GM21529 (cell line): Measurements from ENCODE around the gene CACNA1D.

Source experiments
- ATAC-seq: cut with Tn5 transposase; IDR thresholded peaks from one replicate; pipeline ENCODE4 v1.9.1; 2021; ENCODE audit not compliant: unreplicated experiment

Gene CACNA1D

DNA sequence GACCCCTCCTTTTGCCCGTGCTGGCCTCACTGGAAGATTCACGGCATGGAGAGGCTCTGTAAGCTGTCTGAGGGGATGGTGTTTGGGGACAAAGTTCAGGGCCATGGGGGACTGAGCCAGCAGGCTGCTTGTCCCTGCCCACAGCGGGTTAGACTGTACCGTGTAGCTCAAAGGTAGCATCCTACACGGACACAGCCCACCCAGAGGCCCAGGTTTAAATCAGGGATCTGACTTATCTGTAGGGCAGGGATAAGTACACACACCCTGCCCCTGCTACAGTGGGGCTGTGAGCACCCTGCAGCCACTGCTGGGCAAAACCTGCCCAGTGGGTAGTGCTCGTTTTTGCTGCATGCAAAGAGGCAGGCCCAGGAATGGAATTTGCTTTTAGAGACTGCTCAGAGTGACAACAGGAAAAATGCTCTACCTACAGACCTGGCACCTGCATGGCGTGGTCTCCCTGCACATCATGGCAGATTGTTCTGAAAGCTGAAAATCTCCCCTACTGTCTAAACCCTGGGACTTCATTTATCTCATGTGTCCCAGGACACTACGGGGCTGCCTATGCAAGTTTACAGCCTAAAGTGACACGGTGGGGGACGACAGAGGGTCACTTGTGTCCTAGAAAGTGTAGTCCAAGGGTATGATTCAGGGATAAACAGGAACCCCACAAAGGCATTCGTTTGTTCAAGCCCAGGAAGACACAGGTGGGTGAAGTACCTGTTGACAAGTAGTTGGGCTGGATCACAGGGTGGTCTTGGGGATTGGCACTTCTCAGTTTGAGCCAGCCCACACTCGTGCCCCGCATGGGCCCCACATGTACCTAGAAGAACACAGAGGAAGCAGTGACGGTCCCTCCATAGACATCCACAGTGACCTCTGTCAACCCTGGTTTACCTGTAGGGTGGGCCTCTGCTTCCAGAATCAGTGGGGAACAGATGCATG, 324.1 kb downstream of the CACNA1D start:
- no peak for ATAC-seq

DNA sequence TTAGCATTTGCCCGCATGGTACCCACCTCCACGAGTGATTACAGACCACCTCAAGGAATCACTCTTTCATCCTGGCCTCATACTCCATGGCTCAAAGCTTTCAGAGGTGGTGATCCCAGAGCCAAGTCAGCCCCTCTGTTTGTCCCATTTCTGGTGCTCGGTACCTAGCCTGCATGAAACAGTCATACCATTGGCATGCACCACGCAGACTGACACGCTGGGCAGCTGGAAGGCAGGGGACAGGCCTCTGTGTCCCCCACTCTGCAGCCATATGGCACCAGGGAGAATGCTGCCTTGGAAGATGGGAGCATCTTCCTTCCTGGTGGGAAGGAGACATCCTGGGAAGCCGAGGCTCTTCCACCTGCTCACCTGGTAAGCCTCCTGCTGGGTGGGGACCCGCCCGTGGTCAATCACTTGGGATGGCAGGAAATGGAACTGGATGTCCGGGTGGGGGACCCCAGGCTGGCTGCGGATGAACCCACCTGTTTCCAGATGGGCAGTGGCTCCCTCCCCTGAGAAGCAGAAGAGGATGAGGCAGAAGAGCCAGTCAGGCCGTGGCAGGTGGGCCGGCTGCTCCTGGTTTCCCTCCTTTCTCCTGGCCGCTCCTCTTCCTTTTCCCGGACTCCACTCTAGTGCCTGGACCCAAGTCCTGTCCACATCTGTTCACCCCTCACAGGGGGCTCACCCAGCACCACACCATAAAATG, 324.9 kb downstream of the CACNA1D start:
- no peak for ATAC-seq

GRCh38 chr3:53820084-53820483, 325.7 kb downstream of the CACNA1D start:
- no peak for ATAC-seq

DNA sequence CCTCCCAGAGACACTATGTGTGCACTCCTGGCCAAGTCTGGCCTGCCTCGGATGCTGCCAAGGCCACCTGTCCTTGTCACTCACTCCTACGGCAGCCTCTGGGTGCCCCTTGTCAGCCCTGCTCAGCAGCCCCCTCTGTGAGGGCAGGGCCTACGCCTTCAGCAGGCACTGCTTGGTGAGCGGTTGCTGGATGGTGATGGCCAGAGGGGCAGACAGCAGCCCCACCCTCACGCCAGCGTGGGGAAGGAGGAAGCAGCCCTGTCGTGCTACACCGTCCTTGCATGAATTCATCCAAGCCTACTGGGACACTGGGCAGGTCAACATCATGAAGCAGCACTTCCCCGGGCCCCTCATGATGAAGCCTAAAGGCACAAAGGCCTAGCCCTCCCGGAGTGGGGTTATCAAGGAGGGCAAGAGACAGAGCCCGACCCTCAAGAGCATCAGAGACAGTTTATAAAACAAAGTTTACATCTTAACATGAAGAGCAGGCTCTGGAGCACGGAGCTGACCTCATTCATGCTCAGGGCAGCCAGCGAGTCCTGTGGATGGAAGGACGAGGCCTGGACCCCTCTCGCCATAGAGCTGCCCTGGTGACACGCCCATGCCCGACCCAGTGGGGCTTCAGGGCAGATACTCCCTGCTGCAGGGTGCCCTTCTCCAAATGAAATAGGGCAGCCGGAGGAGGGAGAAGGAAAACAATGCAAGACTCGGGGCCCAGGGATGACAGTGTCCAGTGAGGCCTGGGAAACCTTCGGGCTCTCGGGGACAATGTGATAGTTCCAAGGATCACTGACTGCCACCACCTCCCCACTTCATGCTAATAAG, 326.6 kb downstream of the CACNA1D start:
- ATAC-seq = no peak

DNA sequence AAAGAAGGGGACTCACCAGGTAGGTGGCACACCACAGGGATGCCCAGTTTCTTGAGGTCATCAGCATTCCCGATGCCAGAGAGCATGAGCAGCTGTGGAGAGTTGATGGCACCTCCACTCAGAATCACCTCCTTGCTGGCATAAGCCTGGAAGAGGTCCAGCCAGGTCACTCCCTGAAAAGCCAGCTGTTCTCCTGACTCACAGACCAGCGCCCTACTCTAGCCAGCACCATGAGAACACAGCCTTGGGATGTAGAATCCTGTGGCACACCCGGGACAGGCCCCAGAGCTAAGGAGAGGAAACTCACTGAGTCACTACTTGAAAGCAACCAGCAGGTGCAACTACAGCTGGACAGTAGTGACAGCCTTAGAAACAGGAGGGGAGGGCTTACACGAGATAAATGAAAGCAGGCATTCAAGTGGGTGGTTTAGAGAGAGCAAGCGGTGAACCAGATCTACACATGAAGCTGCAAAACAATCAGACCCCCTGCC, 327.3 kb downstream of the CACNA1D start:
- ATAC-seq = peak; percentile 66

DNA sequence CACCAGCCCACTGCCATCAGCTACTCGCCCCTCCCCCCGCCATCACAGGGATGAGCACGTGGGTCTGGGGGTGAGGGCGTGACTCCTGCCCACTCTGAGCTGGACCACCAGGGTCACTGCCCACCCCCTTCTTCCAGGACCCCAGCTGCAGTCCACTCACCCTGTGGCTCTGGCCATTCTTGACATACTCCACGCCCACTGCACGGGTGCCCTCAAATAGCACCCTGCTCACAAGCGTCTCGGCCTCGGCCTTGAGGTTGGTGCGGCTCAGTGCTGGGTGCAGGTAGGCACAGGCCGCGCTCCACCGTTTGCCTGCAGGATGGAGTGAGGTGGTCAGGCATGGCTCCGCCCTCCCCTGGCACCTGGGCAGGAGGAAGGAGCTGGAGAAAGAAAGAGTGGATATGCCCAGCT, 327.9 kb downstream of the CACNA1D start:
- no peak for ATAC-seq

DNA sequence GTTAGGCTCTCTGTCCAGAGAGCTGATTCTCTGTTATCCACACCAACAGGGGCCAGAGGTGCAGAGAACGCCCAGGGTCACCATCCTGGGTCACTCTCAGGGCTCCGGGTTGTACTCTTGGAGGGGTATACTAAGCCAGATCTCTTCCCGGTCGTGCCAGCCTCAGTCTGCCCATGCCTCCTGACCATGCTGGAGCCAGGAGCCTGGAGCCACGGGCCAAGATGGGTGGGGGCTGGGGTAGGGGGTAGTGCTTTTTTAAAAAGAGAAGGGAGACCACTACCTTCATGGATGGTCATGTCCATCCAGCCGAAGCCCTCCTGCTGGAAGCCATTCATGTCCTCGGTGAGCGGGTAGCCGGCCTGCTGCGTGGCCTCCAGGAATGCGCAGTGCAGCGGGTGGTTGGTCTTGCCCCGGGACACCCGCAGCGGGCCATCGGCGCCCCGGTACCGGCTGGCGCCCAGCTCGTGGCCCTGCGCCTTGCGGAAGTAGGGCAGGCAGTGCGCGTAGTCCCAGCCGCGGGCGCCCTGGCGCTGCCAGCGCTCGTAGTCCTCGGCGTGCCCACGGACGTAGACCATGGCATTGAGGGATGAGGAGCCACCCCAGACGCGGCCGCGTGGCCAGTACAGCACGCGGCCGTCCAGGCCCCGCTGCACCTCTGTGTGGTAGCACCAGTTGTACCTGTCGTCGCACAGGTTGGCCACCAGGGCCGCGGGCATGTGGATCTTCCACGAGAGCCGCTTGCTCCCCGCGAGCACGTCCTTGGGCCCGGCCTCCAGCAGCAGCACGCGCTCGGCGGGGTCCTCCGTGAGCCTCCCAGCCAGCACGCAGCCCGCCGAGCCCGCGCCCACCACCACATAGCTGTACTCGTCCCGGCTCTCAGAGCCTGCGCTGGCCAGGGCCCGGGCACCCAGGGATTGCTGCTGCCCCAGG, 328.9 kb downstream of the CACNA1D start:
- ATAC-seq = no peak

DNA sequence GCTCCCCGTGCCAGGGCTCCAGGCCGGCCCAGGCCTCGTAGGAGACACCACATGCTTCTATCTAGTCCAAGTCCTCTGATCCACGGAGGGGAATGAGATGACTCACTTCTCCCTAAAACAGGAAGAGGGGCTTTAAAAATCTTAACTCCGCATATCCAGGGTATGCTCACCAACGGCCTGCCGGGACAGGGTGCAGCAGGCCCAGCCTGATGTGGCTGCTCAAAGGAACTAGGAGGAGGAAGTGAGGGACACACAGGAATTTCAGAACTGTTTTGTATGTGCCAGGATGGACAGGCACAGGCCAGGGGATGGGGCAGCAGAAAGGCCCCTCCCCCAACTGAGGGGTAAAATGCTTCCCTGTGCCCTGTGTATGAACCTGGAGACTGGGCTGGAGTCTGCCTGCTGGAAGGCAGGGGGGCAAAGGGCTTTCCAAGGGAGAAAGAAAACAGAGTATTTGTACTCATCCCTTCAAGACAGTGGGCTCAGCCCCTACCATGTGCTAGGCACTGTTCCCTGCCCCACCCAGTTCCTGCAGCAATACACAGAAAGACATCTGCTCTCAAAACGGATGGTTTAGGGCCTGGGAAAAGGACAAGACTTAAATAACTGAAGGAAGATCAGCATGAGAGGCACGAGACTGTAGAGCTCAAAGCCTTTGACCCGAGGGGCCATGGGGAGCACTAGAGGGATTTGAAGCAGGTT, 329.7 kb downstream of the CACNA1D start:
- no peak for ATAC-seq

DNA sequence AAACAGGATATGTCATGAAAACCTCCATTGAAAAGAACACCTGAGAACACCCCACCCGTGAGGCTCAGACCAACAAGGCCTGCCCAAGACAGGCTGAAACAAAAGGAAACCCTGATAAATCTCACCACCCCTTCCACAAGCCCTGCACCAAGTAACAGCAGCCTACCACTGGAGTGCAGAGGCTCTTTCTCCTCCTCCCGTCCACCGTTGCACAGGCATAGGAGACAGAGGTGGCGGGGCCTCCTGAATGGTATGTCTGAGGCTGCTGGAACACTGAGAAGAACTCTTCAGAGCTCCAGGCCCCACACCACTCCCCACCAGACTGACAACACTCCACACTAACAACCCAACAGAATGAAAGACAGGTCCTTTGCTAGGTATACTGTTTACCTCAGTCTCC, 330.4 kb downstream of the CACNA1D start:
- no peak for ATAC-seq

- no peak for ATAC-seq
Observed at GRCh38 chr3:53826048-53826447, 331.6 kb downstream of the CACNA1D start.

- ATAC-seq = no peak
Observed at GRCh38 chr3:53828581-53828980, 334.2 kb downstream of the CACNA1D start.

DNA sequence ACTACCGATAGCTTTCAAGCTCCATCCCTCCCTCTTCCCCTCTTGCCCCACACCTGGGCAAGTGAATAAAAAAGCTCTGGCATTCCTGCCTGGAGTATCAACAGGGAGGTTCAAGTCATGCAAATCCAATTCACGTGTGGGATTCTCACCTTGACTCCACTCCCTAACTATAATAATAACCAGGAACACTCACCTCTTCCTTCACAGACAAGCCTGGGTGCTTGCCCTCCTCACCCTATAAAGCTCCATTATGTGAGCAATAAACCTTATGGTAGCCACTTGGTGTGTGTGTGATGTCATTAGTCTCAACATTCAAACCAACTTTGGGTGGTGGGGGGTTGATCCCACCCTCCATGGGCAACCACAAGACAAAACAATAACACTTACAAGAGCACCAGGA, 335.2 kb downstream of the CACNA1D start:
- ATAC-seq = no peak

DNA sequence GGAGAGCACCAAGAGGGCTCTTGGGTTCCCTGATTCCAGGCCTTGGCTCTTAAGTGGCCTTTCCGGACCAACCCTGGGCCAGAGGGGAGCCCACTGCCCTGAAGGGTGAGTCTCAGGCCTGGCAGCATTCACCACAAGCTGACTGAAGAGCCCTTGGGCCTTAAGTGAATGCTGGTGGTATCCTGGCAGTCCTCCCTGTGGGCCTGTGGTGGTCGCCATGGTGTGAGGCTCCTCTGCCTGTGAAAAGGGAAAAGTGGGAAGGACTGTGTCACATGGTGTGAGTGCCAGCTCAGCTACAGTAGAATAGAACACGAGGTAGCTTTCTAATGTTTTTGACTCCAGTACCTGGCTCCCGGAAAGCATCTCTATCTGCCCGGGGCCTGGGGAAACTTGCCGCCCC, 336.5 kb downstream of the CACNA1D start:
- ATAC-seq = no peak

- no peak for ATAC-seq
Observed at GRCh38 chr3:53833053-53833645, 338.7 kb downstream of the CACNA1D start.

GRCh38 chr3:53833700-53834099, 339.3 kb downstream of the CACNA1D start:
- no peak for ATAC-seq

GRCh38 chr3:53834429-53835095, 340.2 kb downstream of the CACNA1D start:
- ATAC-seq = no peak

- ATAC-seq = no peak
Observed at GRCh38 chr3:53835257-53835656, 340.8 kb downstream of the CACNA1D start.

DNA sequence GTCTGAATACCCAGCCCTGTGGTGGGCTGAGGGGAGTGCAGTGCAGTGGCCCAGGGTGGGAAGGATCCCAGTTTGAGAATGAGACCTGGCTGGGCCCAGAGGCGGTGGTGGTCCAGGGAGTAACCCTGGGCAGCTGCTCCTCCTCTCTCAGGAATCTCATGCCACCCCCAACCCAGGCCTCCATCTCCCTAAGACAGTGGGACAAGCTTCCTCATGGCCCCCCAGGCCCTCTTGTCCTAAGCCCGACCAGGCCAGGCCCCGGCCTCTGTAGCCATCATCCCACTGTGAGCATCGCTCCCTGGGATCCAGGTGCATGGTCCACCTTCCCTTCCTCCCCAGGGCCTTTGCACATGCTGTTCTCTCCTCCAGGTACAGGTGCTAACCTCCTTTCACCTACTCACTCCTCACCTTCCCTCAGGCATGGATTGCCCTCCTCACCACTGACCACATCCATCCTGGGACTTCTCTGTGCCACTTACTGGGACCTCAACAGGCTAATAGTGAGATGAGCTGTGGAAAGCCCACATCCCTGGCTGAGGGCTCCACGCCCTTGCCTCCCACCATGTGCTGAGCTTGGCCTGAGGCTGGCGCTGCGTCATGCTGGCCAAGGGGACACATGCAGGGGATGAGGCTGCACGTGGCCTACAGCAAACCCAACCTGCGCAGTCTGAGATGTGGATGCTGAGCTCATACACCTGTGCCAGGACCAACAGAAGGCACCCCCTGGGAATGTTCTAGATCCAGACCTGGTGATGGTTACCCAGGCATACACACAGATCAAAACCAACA, 341.9 kb downstream of the CACNA1D start:
- ATAC-seq = no peak
